Astrocyte of the spinal cord (primary cell): ENCODE data around the gene LSS.

ENCODE experiments used
- DNase-seq: peaks from one replicate; pipeline ENCODE4 v3.0.0; 2011; ENCODE audit warnings: low read depth, low spot score
- H3K4me3 ChIP-seq: 2 replicates; pipeline ENCODE4 v1.5.1; 2011; ENCODE audit warnings: low read depth, mild to moderate bottlenecking, low read length, moderate library complexity
- CTCF ChIP-seq: IDR thresholded peaks from 2 replicates; pipeline ENCODE4 v1.5.1; 2012; ENCODE audit warnings: low read depth, mild to moderate bottlenecking, low read length, inconsistent platforms
- in situ Hi-C: cut with HindIII; loops from 2 replicates; pipeline ENCODE4 v1.10.0; 2017; ENCODE audit warnings: low sequenced_read_pairs

The LSS gene

DNA sequence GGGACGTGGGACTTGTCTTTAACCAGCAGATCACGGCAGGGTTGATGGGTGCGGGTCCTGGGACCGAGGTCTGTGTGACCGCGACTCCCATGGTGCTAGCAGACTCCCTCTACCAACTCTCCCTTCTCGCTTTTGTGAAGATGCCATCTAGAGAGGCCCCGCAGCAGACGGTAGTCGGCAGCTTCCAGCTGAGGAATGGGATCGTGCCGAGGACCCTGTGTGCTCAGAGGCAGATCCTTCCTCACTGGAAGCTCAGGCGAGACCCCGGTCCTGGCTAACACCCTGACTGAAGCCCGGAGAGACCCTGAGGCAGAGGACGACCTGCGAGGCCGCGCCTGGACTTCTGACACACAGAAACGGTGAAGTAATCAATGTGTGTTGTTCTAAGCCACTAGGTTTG is 31.8 kb downstream of the LSS start:
- no peak for DNase-seq
- no peak overlapping the region for H3K4me3 ChIP-seq
- no peak for TF ChIP-seq CTCF
- in situ Hi-C loops = no loop called here

- DNase-seq = no peak
- in situ Hi-C loops = no loop called here
- no peak overlapping the region for H3K4me3 ChIP-seq
- TF ChIP-seq CTCF = no peak
Measured at GRCh38 chr21:46195595-46196195, 32.9 kb downstream of the LSS start.

- no peak for TF ChIP-seq CTCF
- no peak for DNase-seq
- no peak overlapping the region for H3K4me3 ChIP-seq
- in situ Hi-C loops = no loop called here
Measured at GRCh38 chr21:46194374-46195334, 33.9 kb downstream of the LSS start.

DNA sequence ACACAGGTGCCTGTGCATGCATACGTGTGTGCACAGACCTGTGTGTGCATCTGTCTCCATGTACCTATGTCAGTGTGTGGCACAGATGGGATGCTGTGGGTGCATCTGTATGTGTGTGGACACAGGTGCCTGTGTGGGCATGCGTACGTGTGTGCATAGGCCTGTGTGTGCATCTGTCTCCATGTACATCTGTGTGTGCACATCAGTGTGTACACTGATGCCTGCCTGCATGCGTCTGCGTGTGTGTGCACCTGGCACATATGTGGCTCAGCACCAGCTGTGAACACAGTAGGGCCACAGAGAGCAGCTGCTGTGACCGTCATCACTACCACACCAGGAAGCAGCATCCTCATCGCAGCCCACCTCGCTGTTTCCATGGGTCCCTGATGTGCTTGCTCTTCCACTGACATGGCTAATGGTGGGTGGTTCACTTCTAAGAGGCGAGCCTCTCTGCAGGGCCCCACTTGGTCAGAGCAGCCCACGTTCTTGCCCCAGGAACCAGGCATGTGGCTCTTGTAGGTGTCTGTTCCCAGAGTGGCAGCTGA is 34.7 kb downstream of the LSS start:
- DNase-seq = no peak
- in situ Hi-C loops = no loop called here
- no peak for TF ChIP-seq CTCF
- no peak overlapping the region for H3K4me3 ChIP-seq

DNA sequence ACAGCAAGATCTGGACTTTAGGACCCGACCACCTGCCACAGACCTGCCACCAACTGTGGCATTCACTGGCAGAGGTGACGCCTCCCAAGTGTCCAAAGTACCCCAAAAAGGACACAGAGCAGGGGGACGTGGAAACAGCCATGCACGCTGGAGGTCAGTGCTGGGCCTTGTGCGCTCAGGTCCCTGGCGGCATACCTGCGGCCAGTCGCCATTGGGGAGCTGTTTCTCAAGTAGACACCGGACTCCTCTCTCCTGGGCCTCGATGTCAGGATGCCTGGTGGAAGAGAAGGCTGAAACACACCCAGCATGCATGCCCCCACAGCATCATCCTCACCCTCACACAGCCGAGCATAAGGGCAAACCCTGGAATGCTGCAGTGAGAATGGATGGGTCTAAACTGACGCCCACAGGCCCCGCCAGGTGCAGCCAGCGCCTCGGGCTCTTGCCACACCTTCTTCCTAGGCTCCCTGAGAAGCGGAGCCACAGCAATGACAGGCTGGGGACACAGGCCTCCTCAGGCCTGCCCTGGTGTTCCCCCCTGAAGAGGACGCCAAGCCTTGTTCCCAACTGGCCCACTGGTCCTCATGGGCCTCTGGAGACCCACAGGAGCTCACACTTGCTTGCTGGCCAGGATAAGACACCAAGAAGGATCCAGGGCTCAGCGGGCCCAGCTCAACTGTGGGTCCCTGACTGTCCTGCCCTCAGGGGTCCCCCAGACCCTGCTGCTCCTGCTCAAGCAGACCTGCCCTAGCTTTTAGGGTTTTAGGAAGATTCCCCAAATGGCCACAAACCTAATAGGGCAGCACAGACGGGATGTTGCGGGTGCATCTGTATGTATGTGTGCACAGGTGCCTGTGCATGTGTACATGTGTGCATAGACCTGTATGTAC is 36.6 kb downstream of the LSS start:
- in situ Hi-C loops = no loop called here
- DNase-seq = no peak
- no peak for TF ChIP-seq CTCF
- no peak overlapping the region for H3K4me3 ChIP-seq

- no peak overlapping the region for H3K4me3 ChIP-seq
- peak; percentile 74 for DNase-seq
- in situ Hi-C loops = no loop called here
- TF ChIP-seq CTCF = no peak
Measured at GRCh38 chr21:46191257-46191685, 37.3 kb downstream of the LSS start.
